ENCODE measurements around the gene HHAT.

DNA sequence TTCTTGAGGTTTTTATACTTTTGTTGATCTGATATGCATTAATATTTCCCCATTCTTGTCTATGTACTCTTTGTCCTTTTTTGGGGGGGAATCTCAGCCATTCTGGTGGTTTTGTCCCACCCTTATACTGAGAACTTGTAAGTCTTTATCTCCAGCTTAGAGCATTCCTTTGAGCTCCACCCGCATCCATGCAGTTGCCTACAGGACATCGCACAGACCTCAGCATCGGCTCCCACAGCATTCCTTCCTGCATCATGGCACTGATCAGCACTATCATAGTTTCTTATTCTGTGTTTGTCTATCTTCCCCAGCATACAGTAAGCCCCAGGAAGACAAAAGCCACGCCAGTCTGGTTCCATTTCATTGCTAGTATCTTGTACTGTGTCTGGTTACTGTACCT, 33.0 kb downstream of the HHAT start:
- TF ChIP-seq, protein P1, sequence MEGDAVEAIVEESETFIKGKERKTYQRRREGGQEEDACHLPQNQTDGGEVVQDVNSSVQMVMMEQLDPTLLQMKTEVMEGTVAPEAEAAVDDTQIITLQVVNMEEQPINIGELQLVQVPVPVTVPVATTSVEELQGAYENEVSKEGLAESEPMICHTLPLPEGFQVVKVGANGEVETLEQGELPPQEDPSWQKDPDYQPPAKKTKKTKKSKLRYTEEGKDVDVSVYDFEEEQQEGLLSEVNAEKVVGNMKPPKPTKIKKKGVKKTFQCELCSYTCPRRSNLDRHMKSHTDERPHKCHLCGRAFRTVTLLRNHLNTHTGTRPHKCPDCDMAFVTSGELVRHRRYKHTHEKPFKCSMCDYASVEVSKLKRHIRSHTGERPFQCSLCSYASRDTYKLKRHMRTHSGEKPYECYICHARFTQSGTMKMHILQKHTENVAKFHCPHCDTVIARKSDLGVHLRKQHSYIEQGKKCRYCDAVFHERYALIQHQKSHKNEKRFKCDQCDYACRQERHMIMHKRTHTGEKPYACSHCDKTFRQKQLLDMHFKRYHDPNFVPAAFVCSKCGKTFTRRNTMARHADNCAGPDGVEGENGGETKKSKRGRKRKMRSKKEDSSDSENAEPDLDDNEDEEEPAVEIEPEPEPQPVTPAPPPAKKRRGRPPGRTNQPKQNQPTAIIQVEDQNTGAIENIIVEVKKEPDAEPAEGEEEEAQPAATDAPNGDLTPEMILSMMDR (optimal IDR thresholded peaks at IDR 0.05 in 1 of 3, IDR thresholded peaks at IDR 0.05 in 1 of 3, conservative IDR thresholded peaks at IDR 0.05 in 1 of 3; ENCODE audit: extremely low read depth in 1 of 3, insufficient read depth in 2 of 3, low read length in 3 of 3): no peak
- TF ChIP-seq EZH2 (IDR thresholded peaks at IDR 0.05; ENCODE audit: low read length): no peak
